HEK293T (cell line): ENCODE data around the gene BCL2L2.

Experiments used
- ARNT ChIP-seq: fragments of 450-650 bp; IDR thresholded peaks from 2 replicates; pipeline ENCODE4 v1.6.1; 2017; ENCODE audit warnings: mild to moderate bottlenecking
- BHLHE40 ChIP-seq: fragments of 450-650 bp; IDR thresholded peaks from 2 replicates; pipeline ENCODE4 v1.6.1; 2016; ENCODE audit warnings: mild to moderate bottlenecking, moderate library complexity, borderline replicate concordance
- ELF4 ChIP-seq: fragments of 450-650 bp; IDR thresholded peaks from 2 replicates; pipeline ENCODE4 v1.6.1; 2017; ENCODE audit warnings: antibody characterized with exemption
- FOXA1 ChIP-seq: fragments of 450-650 bp; IDR thresholded peaks from 2 replicates; pipeline ENCODE4 v1.6.1; 2016; ENCODE audit warnings: mild to moderate bottlenecking
- FOXK2 ChIP-seq: fragments of 450-650 bp; IDR thresholded peaks from 2 replicates; pipeline ENCODE4 v1.6.1; 2016; ENCODE audit warnings: mild to moderate bottlenecking
- FOXM1 ChIP-seq: fragments of 450-650 bp; IDR thresholded peaks from 2 replicates; pipeline ENCODE4 v1.6.1; 2017; ENCODE audit warnings: mild to moderate bottlenecking, borderline replicate concordance
- HDGF ChIP-seq: fragments of 450-650 bp; IDR thresholded peaks from 2 replicates; pipeline ENCODE4 v1.6.1; 2017; ENCODE audit warnings: antibody characterized with exemption, borderline replicate concordance
- L3MBTL2 ChIP-seq: fragments of 450-650 bp; conservative IDR thresholded peaks from 2 replicates; pipeline ENCODE4 v1.6.1; 2016; ENCODE audit warnings: mild to moderate bottlenecking
- LEF1 ChIP-seq: fragments of 450-650 bp; IDR thresholded peaks from 2 replicates; pipeline ENCODE4 v1.6.1; 2017; ENCODE audit warnings: mild to moderate bottlenecking, borderline replicate concordance
- NFRKB ChIP-seq: fragments of 450-650 bp; IDR thresholded peaks from 2 replicates; pipeline ENCODE4 v1.6.1; 2016; ENCODE audit warnings: mild to moderate bottlenecking, moderate library complexity
- PKNOX1 ChIP-seq: fragments of 450-650 bp; IDR thresholded peaks from 2 replicates; pipeline ENCODE4 v1.6.1; 2016
- SP1 ChIP-seq: fragments of 450-650 bp; IDR thresholded peaks from 2 replicates; pipeline ENCODE4 v1.6.1; 2017
- SUZ12 ChIP-seq: fragments of 450-650 bp; IDR thresholded peaks from 2 replicates; pipeline ENCODE4 v1.6.1; 2016; ENCODE audit warnings: mild to moderate bottlenecking
- TARDBP ChIP-seq: fragments of 450-650 bp; IDR thresholded peaks from 2 replicates; pipeline ENCODE4 v1.6.1; 2016

DNA sequence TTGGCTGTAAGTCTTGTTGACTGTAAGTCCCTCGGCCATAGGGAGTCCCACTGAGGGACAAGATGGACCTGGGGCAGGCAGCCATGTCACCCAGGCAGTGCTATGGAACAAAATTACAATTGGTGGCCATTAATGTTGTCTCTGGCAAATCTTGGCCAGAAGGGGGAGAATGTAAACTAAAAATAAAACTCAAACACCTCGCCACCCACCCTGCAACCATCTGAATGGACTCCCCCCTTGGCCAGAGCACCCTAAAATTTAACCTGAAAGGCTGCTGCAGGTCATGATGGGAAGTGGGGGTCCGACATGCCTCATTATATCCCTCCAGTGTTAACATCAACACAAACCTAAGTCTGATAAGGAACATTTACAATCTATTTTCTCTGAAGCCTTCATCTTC, 37.8 kb downstream of the BCL2L2 start:
- TF ChIP-seq LEF1 (no peak), SP1 (no peak), SUZ12 (no peak), TARDBP (no peak), BHLHE40 (no peak), HDGF (no peak), PKNOX1 (no peak), FOXA1 (no peak), ARNT (no peak), FOXK2 (no peak), FOXM1 (no peak), ELF4 (no peak), NFRKB (no peak), L3MBTL2 (no peak)
